ENCODE measurements around the gene DRICH1.
"Not testable (repeated sequence)": the region's sequence is repeated elsewhere in the genome, so short reads cannot be mapped to it uniquely, and the experiment has no call there.

Gene DRICH1

GRCh38 chr22:23597576-23598268, 34.4 kb downstream of the DRICH1 start:
- DNase-seq = not testable (repeated sequence)

- DNase-seq = not testable (repeated sequence)
Observed at GRCh38 chr22:23595904-23596303, 36.2 kb downstream of the DRICH1 start.

- no peak for DNase-seq
Observed at GRCh38 chr22:23591846-23592245, 40.3 kb downstream of the DRICH1 start.

- no peak for DNase-seq
Observed at GRCh38 chr22:23591201-23591791, 40.8 kb downstream of the DRICH1 start.

- DNase-seq = no peak
Observed at GRCh38 chr22:23583836-23584235, 48.3 kb downstream of the DRICH1 start.

GRCh38 chr22:23583153-23583552, 49.0 kb downstream of the DRICH1 start:
- no peak for DNase-seq

GRCh38 chr22:23581260-23581650, 50.9 kb downstream of the DRICH1 start:
- DNase-seq = no peak

GRCh38 chr22:23580576-23581259, 51.4 kb downstream of the DRICH1 start:
- DNase-seq = no peak

- no peak for DNase-seq
Observed at GRCh38 chr22:23579870-23580575, 52.1 kb downstream of the DRICH1 start, which contains the start of gene IGLL1. Gene IGLL1, minus strand, starts transcription at chr22:23580290. Its CDS starts 100 bp downstream, at chr22:23580190.

- no peak for DNase-seq
Observed at GRCh38 chr22:23579280-23579679, 52.8 kb downstream of the DRICH1 start.

- DNase-seq = no peak
Observed at GRCh38 chr22:23578306-23578705, 53.8 kb downstream of the DRICH1 start.

- DNase-seq = no peak
Observed at GRCh38 chr22:23576681-23577080, 55.4 kb downstream of the DRICH1 start.

- DNase-seq = no peak
Observed at GRCh38 chr22:23575601-23576000, 56.5 kb downstream of the DRICH1 start.

GRCh38 chr22:23574877-23575276, 57.2 kb downstream of the DRICH1 start:
- no peak for DNase-seq

GRCh38 chr22:23574371-23574811, 57.7 kb downstream of the DRICH1 start:
- DNase-seq = no peak

GRCh38 chr22:23573701-23574235, 58.4 kb downstream of the DRICH1 start:
- DNase-seq = not testable (repeated sequence)

GRCh38 chr22:23573106-23573505, 59.0 kb downstream of the DRICH1 start:
- DNase-seq = not testable (repeated sequence)

- DNase-seq = no peak
Observed at GRCh38 chr22:23571486-23571885, 60.6 kb downstream of the DRICH1 start.

GRCh38 chr22:23570681-23571080, 61.4 kb downstream of the DRICH1 start:
- DNase-seq = no peak

- no peak for DNase-seq
Observed at GRCh38 chr22:23569716-23570115, 62.4 kb downstream of the DRICH1 start.

- no peak for DNase-seq
Observed at GRCh38 chr22:23569291-23569690, 62.8 kb downstream of the DRICH1 start.

GRCh38 chr22:23566705-23567475, 65.2 kb downstream of the DRICH1 start:
- no peak for DNase-seq
